ENCODE results near the gene TRMT2A. TPM values are rescaled to one million over a fixed set of nuclear protein-coding genes. Genes with fewer than 3 reads are reported as not detected.
A peak's percentile ranks its signal among the peaks of the same experiment; 100 is the strongest.

The TRMT2A gene
- polyA plus RNA-seq, 1 of the 3 experiments (the other 2 are of a cell fraction) = 54.6 TPM

DNA sequence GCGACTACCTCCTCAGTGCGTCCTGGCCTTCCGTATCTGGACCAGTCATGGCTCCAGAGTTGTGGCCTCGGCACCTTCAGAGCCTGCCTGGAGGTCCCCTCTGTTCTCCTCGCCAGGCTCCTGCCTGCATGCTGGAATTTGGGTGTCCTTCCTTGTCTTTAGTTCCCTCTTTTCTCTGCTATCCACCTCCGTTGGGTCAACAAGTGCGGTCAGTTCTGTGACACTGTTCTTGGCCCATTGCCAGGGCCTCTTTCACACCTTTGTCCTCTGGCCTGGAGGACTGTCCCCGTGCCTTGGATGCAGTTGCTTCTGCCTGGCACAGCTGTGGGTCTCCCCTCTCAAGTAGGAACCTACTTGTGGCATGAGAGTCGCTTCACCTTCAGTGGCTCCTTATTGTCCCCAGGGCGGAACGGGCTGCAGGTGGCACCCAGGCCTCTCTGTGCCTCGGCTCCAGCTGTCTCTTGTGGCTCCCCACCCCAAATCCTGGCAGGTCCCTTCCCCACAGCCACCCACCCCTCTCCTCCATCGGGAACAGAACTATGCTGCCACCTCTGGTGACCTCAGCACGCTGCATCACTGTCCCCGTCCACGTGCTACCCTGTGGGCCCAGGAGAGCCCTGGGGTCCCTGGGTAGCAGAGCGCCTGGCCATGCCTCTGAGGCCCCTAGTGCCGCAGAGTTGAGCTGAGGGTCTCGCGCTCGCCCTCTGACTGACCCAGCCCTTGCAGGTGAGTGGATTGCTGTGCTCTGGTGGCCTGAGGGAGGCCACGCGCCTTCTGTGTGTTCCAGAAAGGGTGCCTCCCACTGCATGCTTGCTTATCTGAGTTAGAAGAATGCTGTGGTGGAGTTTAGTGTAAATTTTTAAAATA is 32.2 kb downstream of the TRMT2A start:
- Histone ChIP-seq H3K9ac (no peak overlapping the region), H3K27me3 (ENCODE audit: insufficient read depth) (no peaks in the 10 kb centered on the region), H3F3A (replicated peaks; ENCODE audit: insufficient read depth) (peaks cover 2% of the 10 kb centered on the region), H3K27ac (ENCODE audit: low read depth in 2 of 2, low read length in 1 of 2) (peak overlapping the region in 1 of 2 experiments; percentile 39; a peak in 1 of 4 replicates), H3K4me2 (no peak overlapping the region), H3K79me2 (ENCODE audit: insufficient read depth) (peaks cover 89% of the 10 kb centered on the region), H4K20me1 (ENCODE audit: insufficient read depth) (peaks cover 70% of the 10 kb centered on the region), H3K4me3 (ENCODE audit: low read depth in 2 of 2, low read length in 1 of 2) (no peak overlapping the region; a peak in 1 of 4 replicates), H3K9me3 (no peaks in the 10 kb centered on the region), H3K4me1 (ENCODE audit: control insufficient read depth in 1 of 2, insufficient read depth in 2 of 2, low read depth in 1 of 2, low read length in 1 of 2) (peaks cover 7 to 27% of the 10 kb centered on the region in 2 experiments; a peak in 1 of 4 replicates), H2AFZ (ENCODE audit: low read depth) (no peak overlapping the region), H3K9me2 (no peaks in the 10 kb centered on the region), H3K36me3 (replicated peaks in 1 of 2; ENCODE audit: control insufficient read depth in 1 of 2, insufficient read depth in 2 of 2, low read length in 1 of 2) (peaks cover 44 to 51% of the 10 kb centered on the region in 2 experiments)
- 80% methylated on average over 22 of the region's 23 CpGs for WGBS (ENCODE audit: low lambda C conversion rate)
- no peak for TF ChIP-seq USF1 (IDR thresholded peaks at IDR 0.05; ENCODE audit: borderline replicate concordance, low read depth)
- no peak; the same call in 1 of the 2 replicates for TF ChIP-seq NFIC (IDR thresholded peaks at IDR 0.05; ENCODE audit: borderline replicate concordance)
- peak; percentile 52 for TF ChIP-seq RAD21 (IDR thresholded peaks at IDR 0.05; ENCODE audit: low read length)
- no peak for TF ChIP-seq MAX (IDR thresholded peaks at IDR 0.05; ENCODE audit: low read depth)
- peak; percentile 91 for TF ChIP-seq MXI1 (IDR thresholded peaks at IDR 0.05; ENCODE audit: low read depth, low read length)
- no peak for TF ChIP-seq FOXJ3 (CRISPR knock-in tag; IDR thresholded peaks at IDR 0.05)
- no peak for TF ChIP-seq RFX5 (IDR thresholded peaks at IDR 0.05; ENCODE audit: low read length)
- TF ChIP-seq, protein P1, sequence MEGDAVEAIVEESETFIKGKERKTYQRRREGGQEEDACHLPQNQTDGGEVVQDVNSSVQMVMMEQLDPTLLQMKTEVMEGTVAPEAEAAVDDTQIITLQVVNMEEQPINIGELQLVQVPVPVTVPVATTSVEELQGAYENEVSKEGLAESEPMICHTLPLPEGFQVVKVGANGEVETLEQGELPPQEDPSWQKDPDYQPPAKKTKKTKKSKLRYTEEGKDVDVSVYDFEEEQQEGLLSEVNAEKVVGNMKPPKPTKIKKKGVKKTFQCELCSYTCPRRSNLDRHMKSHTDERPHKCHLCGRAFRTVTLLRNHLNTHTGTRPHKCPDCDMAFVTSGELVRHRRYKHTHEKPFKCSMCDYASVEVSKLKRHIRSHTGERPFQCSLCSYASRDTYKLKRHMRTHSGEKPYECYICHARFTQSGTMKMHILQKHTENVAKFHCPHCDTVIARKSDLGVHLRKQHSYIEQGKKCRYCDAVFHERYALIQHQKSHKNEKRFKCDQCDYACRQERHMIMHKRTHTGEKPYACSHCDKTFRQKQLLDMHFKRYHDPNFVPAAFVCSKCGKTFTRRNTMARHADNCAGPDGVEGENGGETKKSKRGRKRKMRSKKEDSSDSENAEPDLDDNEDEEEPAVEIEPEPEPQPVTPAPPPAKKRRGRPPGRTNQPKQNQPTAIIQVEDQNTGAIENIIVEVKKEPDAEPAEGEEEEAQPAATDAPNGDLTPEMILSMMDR (IDR thresholded peaks at IDR 0.05) = peak; percentile 51
- no peak for TF ChIP-seq FOXM1 (IDR thresholded peaks at IDR 0.05; ENCODE audit: low read depth)
- peak; percentile 88 for DNase-seq
- CTCF ChIA-PET = interaction anchor here (0.7 to 2.2 kb wide), 10 partner anchors 9 to 121 kb away, joined by 3 to 10 read pairs (median 3); partner anchors contain the start of gene RANBP1
- POLR2A ChIA-PET = no interaction called here

DNA sequence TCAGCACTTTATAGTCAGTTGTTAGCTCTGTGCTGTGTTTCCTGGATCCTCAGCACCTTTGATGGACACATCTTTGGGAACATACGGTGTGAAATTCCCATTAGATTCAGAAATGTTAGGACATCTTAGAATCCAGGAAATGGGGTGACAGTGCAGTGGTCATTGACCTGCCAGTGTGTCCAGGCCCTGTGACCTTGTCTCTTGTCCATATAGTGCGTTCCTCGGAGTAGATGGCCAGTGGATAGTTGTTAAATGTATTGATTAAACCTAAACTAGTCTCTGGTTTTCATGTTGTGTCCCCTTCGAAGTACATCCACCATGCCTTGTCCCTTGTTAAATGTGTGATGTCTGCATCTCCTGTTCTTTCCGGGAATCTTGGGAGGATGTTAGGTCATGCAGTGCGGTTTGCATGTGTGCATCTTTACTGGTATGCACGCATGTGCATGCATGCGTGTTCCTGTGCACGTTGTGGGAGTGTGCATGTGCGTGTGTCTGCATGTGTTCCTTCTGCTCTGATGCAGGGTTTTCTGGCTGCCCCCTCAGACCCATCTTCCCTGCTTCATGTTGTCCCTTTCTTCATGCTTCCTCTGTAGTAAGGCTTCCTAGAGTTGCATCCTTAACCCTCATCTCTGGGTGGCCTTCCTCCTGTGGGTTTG is 33.0 kb downstream of the TRMT2A start:
- H3K9me2 ChIP-seq = no peaks in the 10 kb centered on the region
- ChIA-PET CTCF (interaction anchor here (0.6 to 2.2 kb wide), 13 partner anchors 9 to 120 kb away, joined by 3 to 10 read pairs (median 3); partner anchors contain the start of gene TRMT2A), POLR2A (no interaction called here)
- H3K36me3 ChIP-seq (replicated peaks in 1 of 2; ENCODE audit: control insufficient read depth in 1 of 2, insufficient read depth in 2 of 2, low read length in 1 of 2) = peaks cover 37 to 43% of the 10 kb centered on the region in 2 experiments
- 83% methylated on average over 10 of the region's 10 CpGs for WGBS (ENCODE audit: low lambda C conversion rate)
- no peak overlapping the region for H3K4me3 ChIP-seq (ENCODE audit: low read depth in 2 of 2, low read length in 1 of 2)
- H3K9ac ChIP-seq = no peak overlapping the region
- H3F3A ChIP-seq (replicated peaks; ENCODE audit: insufficient read depth) = peaks cover 6% of the 10 kb centered on the region
- no peak for TF ChIP-seq YY1 (IDR thresholded peaks at IDR 0.05; ENCODE audit: low read depth)
- H4K20me1 ChIP-seq (ENCODE audit: insufficient read depth) = peaks cover 67% of the 10 kb centered on the region
- no peak overlapping the region for H3K27ac ChIP-seq (ENCODE audit: low read depth in 2 of 2, low read length in 1 of 2)
- no peak overlapping the region for H2AFZ ChIP-seq (ENCODE audit: low read depth)
- H3K4me1 ChIP-seq (ENCODE audit: control insufficient read depth in 1 of 2, insufficient read depth in 2 of 2, low read depth in 1 of 2, low read length in 1 of 2) = peaks cover 7 to 27% of the 10 kb centered on the region in 2 experiments; a peak in 1 of 4 replicates
- no peak for DNase-seq
- no peak overlapping the region for H3K4me2 ChIP-seq
- H3K79me2 ChIP-seq (ENCODE audit: insufficient read depth) = peaks cover 87% of the 10 kb centered on the region
- no peaks in the 10 kb centered on the region for H3K27me3 ChIP-seq (ENCODE audit: insufficient read depth)
- no peaks in the 10 kb centered on the region for H3K9me3 ChIP-seq

All from SK-N-SH (cell line).